Stomach (tissue), 9 donors: ENCODE measurements around the gene IP6K3. TPM values are rescaled to one million over a fixed set of nuclear protein-coding genes. Genes with fewer than 3 reads are reported as not detected.

Source experiments
- DNase-seq, 2 donors: peaks; one replicate each; pipeline versions ENCODE4 v3.0.0 to v3.0.0-alpha.2; 2013 to 2019
- H3K27ac ChIP-seq, 5 donors: fragments of 200-600 bp in 4 of 5; sonication (generic) in 4 of 5; one replicate each; pipeline ENCODE4 v1.5.1; 2013 to 2019; ENCODE audit warnings: mild to moderate bottlenecking in 1 of 5, moderate library complexity in 1 of 5
- H3K27me3 ChIP-seq, 3 donors: fragments of 200-600 bp; sonication (generic); one replicate each; pipeline ENCODE4 v1.5.1; 2017 to 2019; ENCODE audit warnings: mixed run types in 1 of 3
- H3K36me3 ChIP-seq, 4 donors: fragments of 200-600 bp; sonication (generic); 1 replicate in 3 of 4; 2 replicates in 1 of 4; pipeline ENCODE4 v1.5.1; 2016 to 2019
- H3K4me1 ChIP-seq, 4 donors: fragments of 200-600 bp; sonication (generic); one replicate each; pipeline ENCODE4 v1.5.1; 2016 to 2019
- H3K4me3 ChIP-seq, 4 donors: fragments of 200-600 bp; sonication (generic) in 3 of 4; one replicate each; pipeline ENCODE4 v1.5.1; 2016 to 2019; ENCODE audit warnings: mild to moderate bottlenecking in 1 of 4
- H3K9me3 ChIP-seq, 4 donors: fragments of 200-600 bp; sonication (generic); one replicate each; pipeline ENCODE4 v1.5.1; 2016 to 2019
- EP300 ChIP-seq: sonication (generic); formaldehyde crosslinking; IDR thresholded peaks from one replicate; pipeline ENCODE4 v1.6.1; 2017; ENCODE audit warnings: antibody characterized with exemption
- POLR2A ChIP-seq, 4 donors: fragments of 450-650 bp; IDR thresholded peaks; one replicate each; pipeline ENCODE4 v1.6.1; 2016; ENCODE audit warnings: antibody characterized with exemption in 4 of 4, control low read depth in 2 of 4, mild to moderate bottlenecking in 1 of 4, moderate library complexity in 1 of 4
- POLR2AphosphoS5 ChIP-seq, 3 donors: sonication (generic); formaldehyde crosslinking; IDR thresholded peaks; one replicate each; pipeline ENCODE4 v1.6.1; 2016; ENCODE audit warnings: antibody characterized with exemption in 3 of 3
- WGBS, 5 donors: extraction: QIAGEN DNeasy Blood & Tissue Kit in 3 of 5; methylation state at CpG; one replicate each; pipeline versions ENCODE4 v1.1.5 to v1.1.7; 2013 to 2018; 5-methylcytosine and 5-hydroxymethylcytosine counted together
- intact Hi-C: fragments of 100-400 bp; cut with DNase I; formaldehyde crosslinking; loops from one replicate; pipeline ENCODE4 v1.15.1; 2023; ENCODE audit warnings: low total_unique reads
- polyA plus RNA-seq, 3 donors: library from polyadenylated mRNA; stranded (reverse); fragments of 200-250 nt; gene quantifications; one replicate each; pipeline ENCODE4 v1.2.3, GENCODE V29; 2013
- total RNA-seq, 5 donors: library from RNA; depleted of rRNA; stranded (reverse); fragments of >200 nt; gene quantifications; one replicate each; pipeline versions ENCODE4 v1.1.0 to v1.2.3, GENCODE V29; 2014 to 2016
- TF ChIP-seq, protein P1 (sequence below), 7 experiments: fragments of 450-650 bp in 4 of 7; fragments of 200-600 bp in 3 of 7; sonication (generic) in 3 of 7; IDR thresholded peaks; one replicate each; pipeline ENCODE4 v1.5.1; 2016 to 2019; ENCODE audit warnings: antibody characterized with exemption in 7 of 7, control low read depth in 2 of 7, mild to moderate bottlenecking in 1 of 7
- donor health status: healthy with polysubstance abuse.
- donor health status: Bipolar disorder and iron deficiency.
- donor health status: healthy.

The IP6K3 gene
- total and polyA plus RNA-seq, 8 donors: 0.58 to 73.5 (median 1.9) TPM; not detected in 2

GRCh38 chr6:33756211-33756954, 9.7 kb upstream of the IP6K3 start:
- Histone ChIP-seq H3K36me3 (no peaks in the 10 kb centered on the region), H3K27ac (no peak overlapping the region), H3K4me3 (no peak overlapping the region), H3K9me3 (no peaks in the 10 kb centered on the region), H3K4me1 (peaks cover 0 to 35% (median 14%) of the 10 kb centered on the region in 4 donors), H3K27me3 (no peaks in the 10 kb centered on the region)
- TF ChIP-seq EP300: no peak
- intact Hi-C loops: no loop called here
- DNase-seq: no peak
- WGBS, 5 donors: 67 to 81% (median 76%) methylated on average over 12 of the region's 12 CpGs

DNA sequence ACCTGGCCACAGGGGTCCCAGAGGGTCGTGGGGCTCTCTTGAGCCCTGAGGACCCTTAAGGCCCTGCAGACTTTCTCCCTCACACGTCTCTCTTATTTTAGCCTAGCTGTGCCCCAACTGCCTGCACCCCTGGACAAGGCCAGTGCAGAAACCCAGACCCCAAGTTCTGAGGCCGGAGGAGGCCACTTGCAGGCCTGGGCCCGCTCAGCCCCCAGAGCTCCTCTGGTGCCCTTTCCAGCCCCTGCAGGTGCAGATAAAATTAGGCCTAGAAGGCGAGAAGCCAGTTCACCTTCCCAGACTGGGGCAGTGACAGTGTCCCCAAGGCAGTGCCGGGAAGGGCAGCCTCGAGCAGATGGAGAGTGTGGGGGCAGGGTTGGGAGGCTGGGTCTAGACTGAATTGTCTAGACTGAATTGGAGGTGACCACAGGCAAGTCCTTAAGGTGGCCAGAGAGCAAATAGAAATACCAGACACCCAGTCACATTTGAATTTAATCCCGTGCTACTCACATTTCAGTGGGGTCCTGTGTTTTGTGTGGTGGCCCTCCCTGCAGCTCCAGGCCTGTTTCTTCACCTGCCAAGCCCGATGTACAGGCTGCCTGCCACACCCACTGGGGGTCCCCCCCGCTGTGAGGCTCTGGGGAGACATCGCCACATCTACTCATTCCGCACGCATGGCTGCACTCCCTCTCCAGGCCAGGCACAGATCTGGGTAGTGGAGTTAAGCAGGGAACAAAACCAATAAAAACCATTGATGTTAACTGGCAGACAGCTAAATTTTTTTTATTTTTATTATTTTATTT, 8.6 kb upstream of the IP6K3 start:
- Histone ChIP-seq H3K27me3 (no peaks in the 10 kb centered on the region), H3K27ac (no peak overlapping the region), H3K9me3 (no peaks in the 10 kb centered on the region), H3K36me3 (no peaks in the 10 kb centered on the region), H3K4me3 (no peak overlapping the region), H3K4me1 (peaks cover 0 to 30% (median 12%) of the 10 kb centered on the region in 4 donors)
- no peak for DNase-seq
- WGBS, 5 donors: 73 to 85% (median 80%) methylated on average over 13 of the region's 13 CpGs
- TF ChIP-seq, protein P1, sequence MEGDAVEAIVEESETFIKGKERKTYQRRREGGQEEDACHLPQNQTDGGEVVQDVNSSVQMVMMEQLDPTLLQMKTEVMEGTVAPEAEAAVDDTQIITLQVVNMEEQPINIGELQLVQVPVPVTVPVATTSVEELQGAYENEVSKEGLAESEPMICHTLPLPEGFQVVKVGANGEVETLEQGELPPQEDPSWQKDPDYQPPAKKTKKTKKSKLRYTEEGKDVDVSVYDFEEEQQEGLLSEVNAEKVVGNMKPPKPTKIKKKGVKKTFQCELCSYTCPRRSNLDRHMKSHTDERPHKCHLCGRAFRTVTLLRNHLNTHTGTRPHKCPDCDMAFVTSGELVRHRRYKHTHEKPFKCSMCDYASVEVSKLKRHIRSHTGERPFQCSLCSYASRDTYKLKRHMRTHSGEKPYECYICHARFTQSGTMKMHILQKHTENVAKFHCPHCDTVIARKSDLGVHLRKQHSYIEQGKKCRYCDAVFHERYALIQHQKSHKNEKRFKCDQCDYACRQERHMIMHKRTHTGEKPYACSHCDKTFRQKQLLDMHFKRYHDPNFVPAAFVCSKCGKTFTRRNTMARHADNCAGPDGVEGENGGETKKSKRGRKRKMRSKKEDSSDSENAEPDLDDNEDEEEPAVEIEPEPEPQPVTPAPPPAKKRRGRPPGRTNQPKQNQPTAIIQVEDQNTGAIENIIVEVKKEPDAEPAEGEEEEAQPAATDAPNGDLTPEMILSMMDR (IDR thresholded peaks at IDR 0.05): no peak
- TF ChIP-seq EP300 (no peak), POLR2AphosphoS5 (IDR thresholded peaks at IDR 0.05) (no peak), POLR2A (IDR thresholded peaks at IDR 0.05) (no peak)
- intact Hi-C loops: no loop called here

DNA sequence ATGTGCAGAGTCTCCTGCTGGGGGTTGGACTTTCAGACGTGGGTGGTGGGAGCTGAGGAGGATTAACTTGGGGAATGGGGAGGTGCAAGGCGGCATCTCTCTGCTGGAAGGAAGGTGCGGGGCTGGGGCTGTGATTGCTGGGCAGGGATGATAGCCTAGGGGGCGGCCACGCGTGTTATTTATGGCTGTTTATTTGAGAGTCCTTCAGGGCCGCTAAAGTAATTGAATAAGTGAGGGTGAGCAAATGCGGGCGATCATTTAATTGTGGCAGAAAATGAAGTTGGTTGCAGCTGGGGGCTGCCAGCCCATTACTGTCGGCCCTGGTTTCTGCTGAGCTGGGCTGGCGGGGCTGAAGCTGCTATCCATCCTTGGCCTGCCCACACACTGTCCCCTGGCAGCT, 7.5 kb upstream of the IP6K3 start:
- intact Hi-C loops: no loop called here
- Histone ChIP-seq H3K9me3 (no peaks in the 10 kb centered on the region), H3K36me3 (no peaks in the 10 kb centered on the region), H3K4me1 (peaks cover 0 to 24% (median 12%) of the 10 kb centered on the region in 4 donors), H3K27ac (no peak overlapping the region), H3K27me3 (no peaks in the 10 kb centered on the region), H3K4me3 (no peak overlapping the region)
- 82 to 89% (median 89%) methylated on average over 11 of the region's 11 CpGs for WGBS, 5 donors
- DNase-seq: no peak
- no peak for TF ChIP-seq POLR2A (IDR thresholded peaks at IDR 0.05)

DNA sequence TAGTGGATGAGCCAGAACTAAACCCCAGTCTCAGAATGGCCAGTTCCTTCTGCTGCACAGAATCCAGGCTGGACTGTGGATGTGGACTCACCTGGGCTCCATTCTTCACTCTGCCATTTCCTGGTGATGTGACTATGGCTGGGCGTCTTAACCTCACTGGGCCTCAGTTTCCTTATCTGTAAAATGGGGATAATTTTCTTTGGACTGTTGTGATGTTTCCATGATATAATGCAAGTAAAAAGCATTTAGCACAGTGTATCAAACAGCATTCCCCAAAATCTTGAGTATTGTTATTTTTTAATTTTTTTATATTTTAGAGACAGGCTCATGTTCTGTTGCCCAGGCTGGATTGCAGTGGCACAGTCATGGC, 5.9 kb upstream of the IP6K3 start:
- WGBS, 5 donors: 71 to 96% (median 93%) methylated on average over 1 of the region's 1 CpG
- no peak overlapping the region for H3K4me3 ChIP-seq
- H3K36me3 ChIP-seq: no peaks in the 10 kb centered on the region
- H3K27me3 ChIP-seq: no peaks in the 10 kb centered on the region
- H3K9me3 ChIP-seq: no peaks in the 10 kb centered on the region
- no peak overlapping the region for H3K27ac ChIP-seq
- DNase-seq: no peak
- H3K4me1 ChIP-seq: peaks cover 0 to 24% (median 7%) of the 10 kb centered on the region in 4 donors
- intact Hi-C loops: no loop called here
- TF ChIP-seq, protein P1 (IDR thresholded peaks at IDR 0.05): no peak
- TF ChIP-seq EP300: no peak
- no peak for TF ChIP-seq POLR2AphosphoS5 (IDR thresholded peaks at IDR 0.05)
- no peak for TF ChIP-seq POLR2A (IDR thresholded peaks at IDR 0.05)

- Histone ChIP-seq H3K36me3 (no peaks in the 10 kb centered on the region), H3K27ac (peak overlapping the region in 1 of 5 donors; percentile 46), H3K9me3 (no peaks in the 10 kb centered on the region), H3K4me3 (no peak overlapping the region), H3K27me3 (peaks cover 0 to under 1% (median 0%) of the 10 kb centered on the region in 3 donors), H3K4me1 (peaks cover 0 to 20% (median 4%) of the 10 kb centered on the region in 4 donors)
- intact Hi-C loops: no loop called here
- peak; percentile 51 to 72 for DNase-seq
- 60 to 73% (median 70%) methylated on average over 14 to 15 of the region's 15 CpGs for WGBS, 5 donors
- TF ChIP-seq, protein P1 (IDR thresholded peaks at IDR 0.05): no peak
- TF ChIP-seq POLR2A (IDR thresholded peaks at IDR 0.05): no peak
- TF ChIP-seq POLR2AphosphoS5 (IDR thresholded peaks at IDR 0.05): no peak
- TF ChIP-seq EP300: no peak
Measured at GRCh38 chr6:33751771-33752645, 5.3 kb upstream of the IP6K3 start.
